Kidney (tissue), 14 donors: ENCODE data around the gene TSPAN32. TPM values are rescaled to one million over a fixed set of nuclear protein-coding genes. Genes with fewer than 3 reads are reported as not detected.
A peak's percentile ranks its signal among the peaks of the same experiment; 100 is the strongest.

ENCODE experiments used
- DNase-seq, 5 donors: peaks; one replicate each; pipeline ENCODE4 v3.0.0-alpha.2; 2013 to 2020
- FAIRE-seq: peaks from 2 replicates; lab custom pipeline; 2012; peaks lifted over from hg19 to GRCh38; lab: Jason Lieb, UNC
- H3K27ac ChIP-seq, 2 donors: one replicate each; pipeline ENCODE4 v1.7.0; 2013; ENCODE audit warnings: low read depth in 2 of 2, low read length in 2 of 2, inconsistent platforms in 1 of 2
- H3K27me3 ChIP-seq: one replicate; pipeline ENCODE4 v1.7.1; 2013; ENCODE audit warnings: low read length, inconsistent platforms; ENCODE audit not compliant: control insufficient read depth, insufficient read depth
- H3K36me3 ChIP-seq, 3 donors: one replicate each; pipeline versions ENCODE4 v1.7.0 to v1.7.1; 2013; ENCODE audit warnings: low read length in 3 of 3, control low read depth in 1 of 3, inconsistent platforms in 1 of 3; ENCODE audit not compliant: insufficient read depth in 3 of 3, control insufficient read depth in 2 of 3
- H3K4me1 ChIP-seq, 3 donors: one replicate each; pipeline versions ENCODE4 v1.7.0 to v1.7.1; 2013; ENCODE audit warnings: low read length in 3 of 3, inconsistent platforms in 1 of 3, low read depth in 1 of 3; ENCODE audit not compliant: control insufficient read depth in 2 of 3, insufficient read depth in 2 of 3
- H3K4me3 ChIP-seq, 3 donors: one replicate each; pipeline versions ENCODE4 v1.7.0 to v1.8.1; 2013; ENCODE audit warnings: low read length in 3 of 3, control low read depth in 1 of 3, inconsistent platforms in 1 of 3
- H3K9ac ChIP-seq, 3 donors: one replicate each; pipeline versions ENCODE4 v1.7.0 to v1.7.1; 2013; ENCODE audit warnings: low read length in 3 of 3, control low read depth in 1 of 3, inconsistent platforms in 1 of 3
- H3K9me3 ChIP-seq, 3 donors: one replicate each; pipeline versions ENCODE4 v1.7.0 to v1.7.1; 2013; ENCODE audit warnings: low read length in 3 of 3, control low read depth in 1 of 3, inconsistent platforms in 1 of 3; ENCODE audit not compliant: control insufficient read depth in 2 of 3, insufficient read depth in 1 of 3
- intact Hi-C: fragments of 100-400 bp; cut with DNase I; formaldehyde crosslinking; loops from one replicate; pipeline ENCODE4 v1.11.1; 2022
- polyA plus RNA-seq: library from polyadenylated mRNA; stranded (reverse); fragments of 350-450 nt; fragmentation: Illumina TruSeq; extraction: RNeasy Lipid Tissue Mini Kit (QIAGEN cat#74804); gene quantifications from one replicate; pipeline ENCODE4 v1.2.3, GENCODE V29; 2014; ENCODE audit warnings: low read depth, low replicate concordance; ENCODE audit not compliant: insufficient read depth
- total RNA-seq: library from RNA; stranded (reverse); fragmentation: NEBNext Ultra II Directional; extraction: Animal tissue kit (Norgen Biotek cat#: 25700); gene quantifications from one replicate; pipeline ENCODE4 v1.2.1, GENCODE V29; 2021
- TF ChIP-seq, protein P1 (sequence below): IDR thresholded peaks from 3 replicates; pipeline ENCODE4 v1.5.1; 2012; ENCODE audit warnings: mild to moderate bottlenecking, moderate library complexity, borderline replicate concordance; ENCODE audit not compliant: insufficient read depth; ENCODE audit errors: extremely low read depth
- donor health status: control.
- donor health status: control.
- donor health status: control.
- donor health status: control.
- donor health status: control.
- donor health status: DM: yes; HTN: yes; CAD: no.
- donor health status: Normal renal cell carcinoma (clear cell type).

Gene TSPAN32
- total and polyA plus RNA-seq, 2 donors from 2014 or later: 0.75 to 6.1 TPM

GRCh38 chr11:2327032-2327431 is 25.2 kb downstream of the TSPAN32 start:
- H3K4me1 ChIP-seq: no peaks in the 10 kb centered on the region
- TF ChIP-seq, protein P1, sequence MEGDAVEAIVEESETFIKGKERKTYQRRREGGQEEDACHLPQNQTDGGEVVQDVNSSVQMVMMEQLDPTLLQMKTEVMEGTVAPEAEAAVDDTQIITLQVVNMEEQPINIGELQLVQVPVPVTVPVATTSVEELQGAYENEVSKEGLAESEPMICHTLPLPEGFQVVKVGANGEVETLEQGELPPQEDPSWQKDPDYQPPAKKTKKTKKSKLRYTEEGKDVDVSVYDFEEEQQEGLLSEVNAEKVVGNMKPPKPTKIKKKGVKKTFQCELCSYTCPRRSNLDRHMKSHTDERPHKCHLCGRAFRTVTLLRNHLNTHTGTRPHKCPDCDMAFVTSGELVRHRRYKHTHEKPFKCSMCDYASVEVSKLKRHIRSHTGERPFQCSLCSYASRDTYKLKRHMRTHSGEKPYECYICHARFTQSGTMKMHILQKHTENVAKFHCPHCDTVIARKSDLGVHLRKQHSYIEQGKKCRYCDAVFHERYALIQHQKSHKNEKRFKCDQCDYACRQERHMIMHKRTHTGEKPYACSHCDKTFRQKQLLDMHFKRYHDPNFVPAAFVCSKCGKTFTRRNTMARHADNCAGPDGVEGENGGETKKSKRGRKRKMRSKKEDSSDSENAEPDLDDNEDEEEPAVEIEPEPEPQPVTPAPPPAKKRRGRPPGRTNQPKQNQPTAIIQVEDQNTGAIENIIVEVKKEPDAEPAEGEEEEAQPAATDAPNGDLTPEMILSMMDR: no peak
- H3K9me3 ChIP-seq: no peaks in the 10 kb centered on the region
- H3K27me3 ChIP-seq: no peaks in the 10 kb centered on the region
- peak in 1 of 5 donors; percentile 52 for DNase-seq
- intact Hi-C loops: no loop called here
- no peak overlapping the region for H3K27ac ChIP-seq
- no peaks in the 10 kb centered on the region for H3K36me3 ChIP-seq
- H3K4me3 ChIP-seq: no peak overlapping the region
- H3K9ac ChIP-seq: no peak overlapping the region
- FAIRE-seq: no peak

DNA sequence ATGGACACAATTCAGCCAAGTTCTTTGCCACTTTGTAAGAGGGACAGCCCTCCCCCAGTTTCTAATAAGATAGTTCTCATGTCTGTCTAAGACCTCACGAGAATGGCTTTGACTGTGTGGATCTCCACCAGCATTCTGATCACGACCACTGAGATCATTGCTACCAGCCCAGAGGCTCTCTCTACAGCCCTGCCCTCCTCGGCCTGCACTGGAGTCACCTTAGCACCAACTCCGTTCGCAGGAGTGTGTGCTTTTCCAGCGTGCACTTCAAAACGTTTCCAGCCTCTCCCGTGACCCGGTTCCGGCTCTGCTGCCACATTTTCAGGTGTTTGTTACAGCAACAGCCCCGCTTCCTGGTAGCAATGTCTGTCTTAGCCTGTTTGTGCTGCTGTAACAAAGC is 26.2 kb downstream of the TSPAN32 start:
- no peaks in the 10 kb centered on the region for H3K9me3 ChIP-seq
- H3K27ac ChIP-seq: no peak overlapping the region
- no peaks in the 10 kb centered on the region for H3K4me1 ChIP-seq
- no peak overlapping the region for H3K4me3 ChIP-seq
- DNase-seq (no peak), FAIRE-seq (no peak)
- no peak overlapping the region for H3K9ac ChIP-seq
- TF ChIP-seq, protein P1: no peak
- H3K36me3 ChIP-seq: no peaks in the 10 kb centered on the region
- H3K27me3 ChIP-seq: no peaks in the 10 kb centered on the region
- intact Hi-C loops: no loop called here

DNA sequence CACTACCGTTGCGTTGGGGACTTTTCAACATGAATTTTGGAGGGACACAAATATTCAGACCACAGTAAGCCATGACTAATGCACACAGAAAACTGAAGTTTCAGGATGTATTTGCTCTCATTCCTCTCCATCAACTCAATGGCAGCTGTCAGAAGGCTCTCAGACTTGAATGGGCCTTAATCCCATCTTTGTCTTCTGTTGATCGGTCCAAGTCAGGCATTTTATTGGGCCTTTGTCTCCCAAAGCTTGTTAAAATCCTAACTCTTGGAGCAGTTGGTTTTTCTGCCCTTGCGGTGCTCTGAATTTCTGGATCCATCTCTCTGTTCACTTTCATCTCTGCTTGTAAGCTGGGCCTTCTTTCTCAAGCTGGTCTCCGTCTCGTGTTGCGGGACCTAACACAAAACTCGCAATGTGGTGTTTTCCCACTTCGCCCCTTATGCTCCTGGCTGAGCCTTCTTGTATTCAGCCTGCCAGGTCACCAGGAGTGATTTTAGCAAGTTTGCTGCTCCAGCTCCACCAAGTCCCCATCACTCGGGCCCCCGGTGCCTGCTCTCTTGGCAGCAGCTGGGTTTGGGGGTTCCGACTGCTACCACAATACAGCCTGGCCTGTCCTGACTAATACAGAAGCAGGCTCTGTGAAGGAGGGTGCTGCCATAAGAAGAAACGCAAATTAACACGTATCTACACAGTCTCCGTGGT is 27.0 kb downstream of the TSPAN32 start:
- Histone ChIP-seq H3K27me3 (no peaks in the 10 kb centered on the region), H3K27ac (no peak overlapping the region), H3K4me3 (no peak overlapping the region), H3K9ac (no peak overlapping the region), H3K36me3 (no peaks in the 10 kb centered on the region), H3K4me1 (no peaks in the 10 kb centered on the region), H3K9me3 (no peaks in the 10 kb centered on the region)
- TF ChIP-seq, protein P1: no peak
- FAIRE-seq (no peak), DNase-seq (no peak)
- intact Hi-C loops: no loop called here
